G401.6 (cell line): ENCODE data around the gene NEGR1.

Source experiments
- FAIRE-seq: peaks from 2 replicates; lab custom pipeline; 2012; peaks lifted over from hg19 to GRCh38; lab: Jason Lieb, UNC

The NEGR1 gene

GRCh38 chr1:72117621-72118020, 164.7 kb downstream of the NEGR1 start:
- FAIRE-seq, result no peak

GRCh38 chr1:72115290-72115689, 167.0 kb downstream of the NEGR1 start:
- FAIRE-seq, result no peak

GRCh38 chr1:72111662-72112061, 170.7 kb downstream of the NEGR1 start:
- FAIRE-seq, result no peak

- FAIRE-seq, result no peak
Measured at GRCh38 chr1:72109916-72110315, 172.4 kb downstream of the NEGR1 start.

- FAIRE-seq, result no peak
Measured at GRCh38 chr1:72105201-72105600, 177.1 kb downstream of the NEGR1 start.

GRCh38 chr1:72101840-72102632, 180.3 kb downstream of the NEGR1 start:
- no peak for FAIRE-seq

- FAIRE-seq, result no peak
Measured at GRCh38 chr1:72100771-72101170, 181.6 kb downstream of the NEGR1 start.

GRCh38 chr1:72097851-72098570, 184.3 kb downstream of the NEGR1 start:
- no peak for FAIRE-seq

- no peak for FAIRE-seq
Measured at GRCh38 chr1:72094209-72094608, 188.1 kb downstream of the NEGR1 start.

GRCh38 chr1:72086394-72086793, 195.9 kb downstream of the NEGR1 start:
- no peak for FAIRE-seq

- no peak for FAIRE-seq
Measured at GRCh38 chr1:72075425-72075824, 206.9 kb downstream of the NEGR1 start.

GRCh38 chr1:72066431-72066830, 215.9 kb downstream of the NEGR1 start:
- FAIRE-seq, result no peak

GRCh38 chr1:72064196-72065075, 217.9 kb downstream of the NEGR1 start:
- FAIRE-seq, result no peak

GRCh38 chr1:72063364-72064044, 218.8 kb downstream of the NEGR1 start:
- FAIRE-seq, result no peak

GRCh38 chr1:72062584-72062983, 219.8 kb downstream of the NEGR1 start:
- no peak for FAIRE-seq

GRCh38 chr1:72060466-72061245, 221.7 kb downstream of the NEGR1 start:
- FAIRE-seq, result no peak

- no peak for FAIRE-seq
Measured at GRCh38 chr1:72056516-72056915, 225.8 kb downstream of the NEGR1 start.

- FAIRE-seq, result no peak
Measured at GRCh38 chr1:72051538-72051937, 230.8 kb downstream of the NEGR1 start.

GRCh38 chr1:72050551-72050950, 231.8 kb downstream of the NEGR1 start:
- FAIRE-seq, result no peak

GRCh38 chr1:72037745-72038343, 244.5 kb downstream of the NEGR1 start:
- FAIRE-seq, result peak; percentile 66

GRCh38 chr1:72034827-72035226, 247.5 kb downstream of the NEGR1 start:
- FAIRE-seq, result no peak
